Stimulated activated CD4-positive, alpha-beta T cell treated with anti-CD3 and anti-CD28 coated beads, Interleukin-1b, Interleukin-23, amount 100 ng/mL, for 24 hours (primary cell): ENCODE data around the gene BCAS4.
A peak's percentile ranks its signal among the peaks of the same experiment; 100 is the strongest.
"Not testable (repeated sequence)": the region's sequence is repeated elsewhere in the genome, so short reads cannot be mapped to it uniquely, and the experiment has no call there.

Experiments
- DNase-seq, 4 experiments: peaks; one replicate each; pipeline ENCODE4 v3.0.0-alpha.2; 2020; ENCODE audit warnings: low read depth in 4 of 4, low spot score in 1 of 4

Gene BCAS4

GRCh38 chr20:50794846-50795634, at the start of gene BCAS4:
BCAS4 (plus strand) TSS chr20:50795061; CDS start chr20:50795084, 23 bp downstream.
- DNase-seq = peak; percentile 59 to 78 (median 70)

- DNase-seq = no peak
These were observed 49.2 kb upstream of the BCAS4 start for GRCh38 chr20:50745634-50746137.

- no peak for DNase-seq
These were observed 48.5 kb upstream of the BCAS4 start for GRCh38 chr20:50746138-50746940.

- DNase-seq = no peak
These were observed 47.6 kb upstream of the BCAS4 start for GRCh38 chr20:50747275-50747674.

GRCh38 chr20:50750145-50750671, 44.7 kb upstream of the BCAS4 start:
- DNase-seq = no peak

- DNase-seq = no peak
These were observed 41.7 kb upstream of the BCAS4 start for GRCh38 chr20:50753152-50753551.

GRCh38 chr20:50754420-50754819, 40.4 kb upstream of the BCAS4 start:
- DNase-seq = no peak

GRCh38 chr20:50756447-50756846, 38.4 kb upstream of the BCAS4 start:
- DNase-seq = no peak

- no peak for DNase-seq
These were observed 36.4 kb upstream of the BCAS4 start for GRCh38 chr20:50758469-50758868.

GRCh38 chr20:50758992-50759391, 35.9 kb upstream of the BCAS4 start:
- DNase-seq = no peak

GRCh38 chr20:50759678-50760077, 35.2 kb upstream of the BCAS4 start:
- no peak for DNase-seq

- no peak for DNase-seq
These were observed 32.8 kb upstream of the BCAS4 start for GRCh38 chr20:50762045-50762422.

GRCh38 chr20:50762435-50763220, 32.2 kb upstream of the BCAS4 start:
- no peak for DNase-seq

GRCh38 chr20:50763550-50764458, 31.1 kb upstream of the BCAS4 start:
- not testable (repeated sequence) for DNase-seq

GRCh38 chr20:50765251-50765650, 29.6 kb upstream of the BCAS4 start:
- not testable (repeated sequence) for DNase-seq

GRCh38 chr20:50765674-50766073, 29.2 kb upstream of the BCAS4 start:
- no peak for DNase-seq

- not testable (repeated sequence) for DNase-seq
These were observed 27.7 kb upstream of the BCAS4 start for GRCh38 chr20:50766955-50767809.

- DNase-seq = not testable (repeated sequence)
These were observed 25.9 kb upstream of the BCAS4 start for GRCh38 chr20:50768991-50769390.

- not testable (repeated sequence) for DNase-seq
These were observed 25.2 kb upstream of the BCAS4 start for GRCh38 chr20:50769551-50770085.
